A549 (cell line): ENCODE results near the gene CCDC138.

Source experiments
- BHLHE40 ChIP-seq: IDR thresholded peaks from 2 replicates; pipeline ENCODE4 v1.6.1; 2012; ENCODE audit warnings: low read depth, low read length, inconsistent platforms
- CTCF ChIP-seq: fragments of >200 bp; sonication (Bioruptor Twin); formaldehyde crosslinking; IDR thresholded peaks from 3 replicates; pipeline ENCODE4 v1.5.1; 2016
- POLR2A ChIP-seq: IDR thresholded peaks from 2 replicates; pipeline ENCODE4 v1.6.1; 2012; ENCODE audit warnings: mild to moderate bottlenecking, low read length
- TF ChIP-seq, protein P1 (sequence below): IDR thresholded peaks from 2 replicates; pipeline ENCODE4 v1.6.1; 2012

DNA sequence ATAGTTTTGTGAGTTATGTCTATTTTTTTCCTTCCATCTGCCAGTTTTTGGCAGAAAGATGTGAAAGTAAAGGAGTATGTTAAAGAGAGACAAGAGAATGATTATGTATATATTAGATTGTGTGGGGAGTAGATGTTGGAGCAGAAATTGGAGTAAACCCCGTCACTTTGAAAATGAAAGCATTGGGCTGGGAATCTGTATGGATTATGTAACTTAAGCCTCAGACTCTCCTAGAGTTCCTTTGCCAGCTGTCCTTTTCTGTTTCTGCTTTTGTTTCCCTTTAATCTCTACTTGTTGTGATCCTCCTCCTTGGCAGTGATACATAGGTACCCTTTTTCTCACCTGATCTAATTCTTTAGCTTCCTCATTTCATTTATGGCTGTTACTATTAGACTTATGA, 19.2 kb downstream of the CCDC138 start:
- TF ChIP-seq POLR2A (no peak), CTCF (no peak), BHLHE40 (no peak)
- TF ChIP-seq, protein P1, sequence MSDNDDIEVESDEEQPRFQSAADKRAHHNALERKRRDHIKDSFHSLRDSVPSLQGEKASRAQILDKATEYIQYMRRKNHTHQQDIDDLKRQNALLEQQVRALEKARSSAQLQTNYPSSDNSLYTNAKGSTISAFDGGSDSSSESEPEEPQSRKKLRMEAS = no peak
